Measurements from ENCODE around the gene SMYD3. TPM values are rescaled to one million over a fixed set of nuclear protein-coding genes. Genes with fewer than 3 reads are reported as not detected.

SMYD3 gene
- total and polyA plus RNA-seq, 2 of the 4 experiments (the other 2 are of a cell fraction) = 26.5 to 37.6 TPM

DNA sequence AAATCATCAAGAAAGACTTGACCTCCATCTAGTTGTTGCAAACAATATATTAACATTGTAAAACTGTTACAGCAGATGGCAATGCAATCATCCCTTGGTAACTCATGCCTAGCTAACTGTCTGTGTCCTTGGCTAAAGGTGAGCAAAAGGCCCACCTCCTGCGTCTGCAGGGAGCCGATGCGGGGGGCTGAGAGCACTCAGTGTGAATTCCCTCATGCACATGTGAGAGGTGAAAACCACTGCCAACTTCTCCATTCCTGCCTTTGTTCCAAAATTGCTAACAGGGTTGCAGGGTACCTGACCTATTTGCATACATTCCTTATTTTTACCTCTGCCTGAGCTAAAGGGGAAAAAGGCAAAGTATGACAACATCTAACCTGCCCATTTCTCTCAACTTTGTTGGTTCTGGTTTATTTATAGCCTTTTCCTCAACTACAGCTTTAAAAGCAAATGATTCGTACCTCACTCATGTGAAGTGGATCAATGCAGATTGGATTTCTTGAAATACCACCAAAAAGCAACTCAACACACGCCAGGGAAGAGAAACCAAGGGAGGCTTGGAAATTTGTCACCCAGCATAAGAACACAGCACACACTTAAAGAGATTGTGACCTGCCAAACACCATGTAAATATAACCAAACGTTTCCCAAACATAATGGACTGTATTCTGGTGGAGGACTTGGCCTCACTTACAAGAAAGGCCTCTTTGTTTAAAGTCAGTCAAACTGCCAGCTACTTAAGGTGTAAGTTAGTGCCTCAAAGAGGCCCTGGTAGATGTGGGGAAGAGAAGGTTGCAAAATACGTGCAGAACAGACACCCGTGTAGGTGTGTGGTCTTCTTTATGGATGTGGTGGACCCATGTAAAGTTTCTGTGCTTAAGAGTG is 651.0 kb downstream of the SMYD3 start:
- H4K91ac ChIP-seq (ENCODE audit: insufficient read depth, low read depth, low read length) = peak overlapping the region; percentile 17
- H3K36me3 ChIP-seq (ENCODE audit: control insufficient read depth, insufficient read depth, low read length) = peaks cover 2% of the 10 kb centered on the region; the same call in 1 of the 2 replicates
- in situ Hi-C loops (cut with MboI; ENCODE audit: low sequenced_read_pairs) (no loop called here), intact Hi-C loops (cut with micrococcal nuclease) (no loop called here), dilution Hi-C loops (cut with HindIII; ENCODE audit: low sequenced_read_pairs, unreplicated experiment) (no loop called here)
- H4K20me1 ChIP-seq (ENCODE audit: insufficient read depth, low read length) = no peaks in the 10 kb centered on the region
- peak overlapping the region; percentile 0 for H2AFZ ChIP-seq (replicated peaks; ENCODE audit: low read length, poor library complexity)
- no TSS peak for BruUV-seq (replicated peaks)
- peak overlapping the region; percentile 19 to 57; a peak in 2 of 4 replicates for H4K8ac ChIP-seq (ENCODE audit: low read depth in 2 of 2, low read length in 2 of 2)
- peak overlapping the region; percentile 44; the same call in 1 of the 2 replicates for H3K18ac ChIP-seq (ENCODE audit: low read depth, low read length)
- peaks cover 0 to 23% of the 10 kb centered on the region in 2 experiments; a peak in 1 of 4 replicates for H3K79me1 ChIP-seq (ENCODE audit: low read depth in 1 of 2, low read length in 2 of 2)
- TF ChIP-seq, protein P1, sequence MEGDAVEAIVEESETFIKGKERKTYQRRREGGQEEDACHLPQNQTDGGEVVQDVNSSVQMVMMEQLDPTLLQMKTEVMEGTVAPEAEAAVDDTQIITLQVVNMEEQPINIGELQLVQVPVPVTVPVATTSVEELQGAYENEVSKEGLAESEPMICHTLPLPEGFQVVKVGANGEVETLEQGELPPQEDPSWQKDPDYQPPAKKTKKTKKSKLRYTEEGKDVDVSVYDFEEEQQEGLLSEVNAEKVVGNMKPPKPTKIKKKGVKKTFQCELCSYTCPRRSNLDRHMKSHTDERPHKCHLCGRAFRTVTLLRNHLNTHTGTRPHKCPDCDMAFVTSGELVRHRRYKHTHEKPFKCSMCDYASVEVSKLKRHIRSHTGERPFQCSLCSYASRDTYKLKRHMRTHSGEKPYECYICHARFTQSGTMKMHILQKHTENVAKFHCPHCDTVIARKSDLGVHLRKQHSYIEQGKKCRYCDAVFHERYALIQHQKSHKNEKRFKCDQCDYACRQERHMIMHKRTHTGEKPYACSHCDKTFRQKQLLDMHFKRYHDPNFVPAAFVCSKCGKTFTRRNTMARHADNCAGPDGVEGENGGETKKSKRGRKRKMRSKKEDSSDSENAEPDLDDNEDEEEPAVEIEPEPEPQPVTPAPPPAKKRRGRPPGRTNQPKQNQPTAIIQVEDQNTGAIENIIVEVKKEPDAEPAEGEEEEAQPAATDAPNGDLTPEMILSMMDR (conservative IDR thresholded peaks at IDR 0.05; ENCODE audit: low read depth, low read length) = no peak
- H4K5ac ChIP-seq (ENCODE audit: low read depth, low read length) = peak overlapping the region; percentile 7
- H2BK20ac ChIP-seq (ENCODE audit: low read depth, low read length) = peak overlapping the region; percentile 68
- peak overlapping the region; percentile 29; the same call in 2 of the 3 replicates for H2BK15ac ChIP-seq (ENCODE audit: low read depth, low read length)
- peaks cover 34% of the 10 kb centered on the region for H3K9me1 ChIP-seq (ENCODE audit: insufficient read depth, low read length)
- 30% methylated on average over 2 of the region's 8 CpGs; no CpG with 5 or more reads in 1 of the 2 experiments for WGBS, 2 experiments (ENCODE audit: extremely low coverage in 2 of 2, insufficient read length in 1 of 2)
- H3K56ac ChIP-seq (ENCODE audit: extremely low read depth, insufficient read depth, low read length) = no peak overlapping the region
- H3K27ac ChIP-seq (ENCODE audit: insufficient read depth, low read length) = no peak overlapping the region
- ATAC-seq (ENCODE audit: low read depth) (no peak), DNase-seq (peak; percentile 59)
- H2AK9ac ChIP-seq (replicated peaks; ENCODE audit: low read depth, low read length, poor library complexity) = no peak overlapping the region
- H3K14ac ChIP-seq (replicated peaks; ENCODE audit: low read depth, low read length) = peak overlapping the region; percentile 67
- CTCF ChIA-PET = no interaction called here
- no peaks in the 10 kb centered on the region for H3K27me3 ChIP-seq (ENCODE audit: control insufficient read depth, insufficient read depth, low read length)
- H2BK120ac ChIP-seq (ENCODE audit: low read depth, low read length) = peak overlapping the region; percentile 84
- H3K4me1 ChIP-seq (ENCODE audit: control insufficient read depth, insufficient read depth, low read length) = peaks cover 31% of the 10 kb centered on the region
- H3K23ac ChIP-seq (ENCODE audit: low read depth, low read length) = peak overlapping the region; percentile 22; the same call in 1 of the 2 replicates
- POLR2A ChIA-PET (ENCODE audit: unreplicated experiment) = interaction anchor here (0.6 kb wide), 1 partner anchor 12 kb away, joined by 3 read pairs; no protein-coding TSS in a partner anchor
- no peak overlapping the region for H3K4me3 ChIP-seq (ENCODE audit: insufficient read depth, low read depth, low read length)
- H2AK5ac ChIP-seq (ENCODE audit: low read depth, low read length) = peak overlapping the region; percentile 77
- no peak overlapping the region for H3K4me2 ChIP-seq (ENCODE audit: low read depth, low read length)
- peak overlapping the region; percentile 59 for H3K4ac ChIP-seq (ENCODE audit: low read depth, low read length)
- H2BK5ac ChIP-seq (ENCODE audit: low read depth, low read length, poor library complexity, severe bottlenecking) = peak overlapping the region; percentile 46
- H3K9me3 ChIP-seq (ENCODE audit: control insufficient read depth, insufficient read depth, low read length) = no peaks in the 10 kb centered on the region
- H3K9ac ChIP-seq (ENCODE audit: low read depth, low read length) = no peak overlapping the region
